Activated CD8-positive, alpha-beta T cell treated with anti-CD3 and anti-CD28 coated beads for 36 hours (primary cell): ENCODE measurements around the gene NAPB. TPM values are rescaled to one million over a fixed set of nuclear protein-coding genes. Genes with fewer than 3 reads are reported as not detected.

Source experiments
- ATAC-seq: fragments of 200-7000 bp; cut with Tn5 transposase; one replicate; pipeline ENCODE4 v1.10.0; 2021; ENCODE audit warnings: mild to moderate bottlenecking, moderate library complexity
- CTCF ChIA-PET: fragments of 350-600 bp; sonication (Branson Sonifier 250); formaldehyde crosslinking; loops from one replicate; lab custom pipeline; 2021; ENCODE audit warnings: antibody characterized with exemption; lab: Charles Lee
- POLR2A ChIA-PET: fragments of 350-600 bp; sonication (Branson Sonifier 250); formaldehyde crosslinking; loops from one replicate; lab custom pipeline; 2021; ENCODE audit warnings: antibody characterized with exemption; lab: Charles Lee
- DNase-seq: peaks from one replicate; pipeline ENCODE4 v3.0.0-alpha.2; 2020
- H3K27ac Mint-ChIP-seq: one replicate; pipeline ENCODE4 v1.8.0; 2021; ENCODE audit warnings: mild to moderate bottlenecking, mixed read lengths
- H3K27me3 Mint-ChIP-seq: one replicate; pipeline ENCODE4 v1.8.0; 2021; ENCODE audit warnings: mixed read lengths
- H3K36me3 Mint-ChIP-seq: one replicate; pipeline ENCODE4 v1.8.0; 2021; ENCODE audit warnings: low read depth, mixed read lengths
- H3K4me1 Mint-ChIP-seq: one replicate; pipeline ENCODE4 v1.8.0; 2021; ENCODE audit warnings: low read depth, mixed read lengths
- H3K4me3 Mint-ChIP-seq: one replicate; pipeline ENCODE4 v1.8.0; 2021; ENCODE audit warnings: mild to moderate bottlenecking, moderate library complexity, mixed read lengths
- H3K9me3 Mint-ChIP-seq: one replicate; pipeline ENCODE4 v1.8.0; 2021; ENCODE audit warnings: mixed read lengths
- intact Hi-C: fragments of 100-400 bp; cut with micrococcal nuclease; formaldehyde crosslinking; loops from one replicate; pipeline ENCODE4 v1.10.0; 2022
- total RNA-seq, 2 experiments: library from RNA; stranded (reverse); gene quantifications; one replicate each; pipeline ENCODE4 v1.2.3, GENCODE V29; 2021
- TF ChIP-seq, protein P1 (sequence below): fragments of 200-600 bp; IDR thresholded peaks from one replicate; pipeline ENCODE4 v1.8.0; 2022; ENCODE audit warnings: antibody characterized with exemption, mild to moderate bottlenecking

NAPB gene
- total RNA-seq, 2 experiments from 2014 or later: 14.3 to 16.8 TPM

DNA sequence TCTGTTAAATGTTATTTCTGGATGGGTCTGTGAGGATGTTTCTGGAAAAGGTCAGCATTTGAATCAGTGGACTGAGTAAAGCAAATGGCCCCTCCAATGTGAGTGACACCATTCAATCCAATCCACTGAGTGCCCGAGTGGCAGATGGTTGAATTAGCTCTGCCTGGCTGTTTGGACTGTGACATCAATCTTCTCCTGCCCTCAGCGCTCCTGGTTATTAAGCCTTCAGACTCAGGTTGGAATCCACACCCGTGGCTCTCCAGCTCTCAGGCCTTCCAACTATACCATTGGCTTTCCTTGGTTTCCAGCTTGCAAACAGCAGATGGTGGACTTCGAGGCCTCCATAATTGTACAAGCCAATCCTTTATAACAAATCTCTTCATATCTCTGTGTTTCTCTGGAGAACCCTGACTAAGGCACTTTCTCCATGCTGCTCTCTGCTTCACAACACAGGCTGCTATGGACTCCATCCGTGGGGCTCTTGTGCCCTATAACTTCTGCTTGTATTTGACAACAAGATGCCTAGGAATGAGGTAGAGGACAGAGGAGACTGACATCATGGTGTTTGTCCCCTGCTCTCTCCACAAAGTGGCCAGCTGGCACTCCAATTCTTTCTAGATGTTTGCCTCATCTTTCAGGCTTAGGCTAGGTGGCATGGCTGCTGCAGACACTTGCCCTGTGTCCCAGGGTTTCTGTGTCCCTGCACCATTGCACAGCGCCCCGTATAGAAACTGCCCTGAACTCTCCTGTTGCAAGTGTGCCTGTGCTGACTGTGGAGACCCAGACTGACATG is 13.4 kb upstream of the NAPB start:
- POLR2A ChIA-PET: no interaction called here
- intact Hi-C loops: no loop called here
- H3K27ac Mint-ChIP-seq: no peak overlapping the region
- no peaks in the 10 kb centered on the region for H3K27me3 Mint-ChIP-seq
- H3K36me3 Mint-ChIP-seq: no peaks in the 10 kb centered on the region
- H3K4me3 Mint-ChIP-seq: no peak overlapping the region
- no peaks in the 10 kb centered on the region for H3K4me1 Mint-ChIP-seq
- DNase-seq (no peak), ATAC-seq (no peak)
- H3K9me3 Mint-ChIP-seq: no peaks in the 10 kb centered on the region
- TF ChIP-seq, protein P1, sequence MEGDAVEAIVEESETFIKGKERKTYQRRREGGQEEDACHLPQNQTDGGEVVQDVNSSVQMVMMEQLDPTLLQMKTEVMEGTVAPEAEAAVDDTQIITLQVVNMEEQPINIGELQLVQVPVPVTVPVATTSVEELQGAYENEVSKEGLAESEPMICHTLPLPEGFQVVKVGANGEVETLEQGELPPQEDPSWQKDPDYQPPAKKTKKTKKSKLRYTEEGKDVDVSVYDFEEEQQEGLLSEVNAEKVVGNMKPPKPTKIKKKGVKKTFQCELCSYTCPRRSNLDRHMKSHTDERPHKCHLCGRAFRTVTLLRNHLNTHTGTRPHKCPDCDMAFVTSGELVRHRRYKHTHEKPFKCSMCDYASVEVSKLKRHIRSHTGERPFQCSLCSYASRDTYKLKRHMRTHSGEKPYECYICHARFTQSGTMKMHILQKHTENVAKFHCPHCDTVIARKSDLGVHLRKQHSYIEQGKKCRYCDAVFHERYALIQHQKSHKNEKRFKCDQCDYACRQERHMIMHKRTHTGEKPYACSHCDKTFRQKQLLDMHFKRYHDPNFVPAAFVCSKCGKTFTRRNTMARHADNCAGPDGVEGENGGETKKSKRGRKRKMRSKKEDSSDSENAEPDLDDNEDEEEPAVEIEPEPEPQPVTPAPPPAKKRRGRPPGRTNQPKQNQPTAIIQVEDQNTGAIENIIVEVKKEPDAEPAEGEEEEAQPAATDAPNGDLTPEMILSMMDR: no peak
- CTCF ChIA-PET: interaction anchor here (0.6 to 2.0 kb wide), 4 partner anchors 7 to 172 kb away, joined by 3 to 12 read pairs (median 7); no protein-coding TSS in a partner anchor

DNA sequence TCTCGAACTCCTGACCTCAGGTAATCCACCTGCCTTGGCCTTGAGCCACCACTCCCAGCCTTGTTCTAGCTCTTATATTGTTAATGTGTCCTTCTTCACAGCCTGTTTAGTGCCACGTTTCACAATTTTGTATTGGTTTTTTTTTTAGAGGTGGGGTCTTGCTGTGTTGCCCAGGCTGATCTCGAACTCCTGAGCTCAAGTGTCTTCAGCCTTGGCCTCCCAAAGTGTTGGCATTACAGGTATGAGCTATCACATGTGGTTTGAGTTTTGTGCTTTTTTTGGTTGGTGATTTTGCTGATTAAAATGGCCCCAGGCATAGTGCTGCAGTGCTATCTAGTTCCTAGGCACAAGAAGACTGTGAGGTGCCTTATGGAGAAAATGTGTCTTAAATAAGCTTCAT is 12.3 kb upstream of the NAPB start:
- no peak overlapping the region for H3K27ac Mint-ChIP-seq
- CTCF ChIA-PET: interaction anchor here (1.5 to 2.0 kb wide), 3 partner anchors 8 to 173 kb away, joined by 6 to 12 read pairs (median 8); no protein-coding TSS in a partner anchor
- no peaks in the 10 kb centered on the region for H3K4me1 Mint-ChIP-seq
- intact Hi-C loops: no loop called here
- no peak for ATAC-seq
- POLR2A ChIA-PET: no interaction called here
- no peak for DNase-seq
- TF ChIP-seq, protein P1: no peak
- no peaks in the 10 kb centered on the region for H3K27me3 Mint-ChIP-seq
- no peak overlapping the region for H3K4me3 Mint-ChIP-seq
- no peaks in the 10 kb centered on the region for H3K9me3 Mint-ChIP-seq
- no peaks in the 10 kb centered on the region for H3K36me3 Mint-ChIP-seq

DNA sequence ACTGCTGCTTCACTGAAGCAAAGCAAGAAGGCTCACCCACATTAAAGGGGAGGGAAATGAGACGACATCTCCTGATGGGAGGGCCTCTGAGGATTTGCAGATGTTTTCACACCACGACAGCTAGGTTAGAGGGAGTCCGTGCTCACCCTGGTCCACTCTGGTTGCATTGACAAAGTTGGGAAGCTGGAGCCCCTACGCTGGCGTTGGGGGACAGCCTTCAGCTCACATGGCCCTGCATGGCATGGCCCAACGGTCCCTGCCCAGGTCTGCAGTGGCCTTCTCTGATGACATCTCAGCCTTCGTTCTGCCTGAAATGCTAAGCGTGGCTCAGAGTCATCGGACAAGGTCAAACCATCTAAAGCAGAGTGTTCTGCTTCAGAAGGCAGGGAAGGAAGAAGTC is 3.8 kb upstream of the NAPB start:
- H3K27ac Mint-ChIP-seq: no peak overlapping the region
- ATAC-seq (no peak), DNase-seq (no peak)
- H3K4me3 Mint-ChIP-seq: no peak overlapping the region
- intact Hi-C loops: no loop called here
- no peaks in the 10 kb centered on the region for H3K9me3 Mint-ChIP-seq
- ChIA-PET CTCF (interaction anchor here (1.7 kb wide), 1 partner anchor 9 kb away, joined by 6 read pairs; no protein-coding TSS in a partner anchor), POLR2A (no interaction called here)
- H3K36me3 Mint-ChIP-seq: no peaks in the 10 kb centered on the region
- H3K4me1 Mint-ChIP-seq: peaks cover 30% of the 10 kb centered on the region
- no peaks in the 10 kb centered on the region for H3K27me3 Mint-ChIP-seq
- TF ChIP-seq, protein P1: no peak

DNA sequence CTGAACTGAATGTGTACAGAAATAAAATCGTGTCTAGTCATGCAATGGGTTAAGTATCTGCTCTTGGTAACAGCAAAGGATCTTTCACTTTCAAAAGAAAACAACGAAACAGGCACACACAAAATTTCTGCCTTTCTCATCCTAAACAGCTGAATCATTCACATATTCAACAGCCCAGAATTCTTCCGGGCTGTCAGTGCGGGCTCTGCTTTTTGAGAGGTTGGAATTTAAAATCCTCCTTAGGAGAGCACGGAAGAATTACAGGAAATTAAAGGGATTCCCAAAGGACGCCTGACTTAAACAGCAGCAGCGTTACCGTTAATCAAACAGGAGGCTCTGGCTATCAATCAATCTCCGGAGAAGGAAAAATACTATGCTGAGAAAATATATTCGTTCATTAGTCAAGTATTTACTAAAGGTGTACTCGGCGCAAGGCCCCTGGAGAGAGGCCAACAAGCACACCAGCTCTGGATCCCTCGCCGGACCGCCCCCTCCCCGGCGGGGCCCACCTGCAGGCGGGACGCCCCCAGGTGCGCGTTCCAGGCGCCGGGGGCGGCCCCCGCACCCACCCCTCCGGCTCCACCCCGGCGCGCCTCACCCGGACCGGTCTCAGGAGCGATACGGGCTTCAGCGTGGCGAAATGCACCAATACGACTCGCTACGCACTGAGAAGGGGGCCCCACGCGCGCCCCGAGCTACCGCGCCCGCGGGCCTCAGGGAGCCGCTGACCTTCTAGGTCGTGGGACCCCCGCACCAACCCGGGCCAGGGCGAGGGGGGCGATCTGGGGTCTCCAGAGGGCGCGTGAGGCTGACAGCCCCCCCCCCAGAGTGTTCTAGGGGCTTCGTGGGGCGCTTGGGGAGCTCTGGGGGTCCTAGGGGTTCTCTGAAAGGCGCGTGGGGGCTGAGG is 1.0 kb downstream of the NAPB start:
- DNase-seq (peak; percentile 69), ATAC-seq (peak; percentile 31)
- Mint-ChIP-seq H3K36me3 (peaks cover 10% of the 10 kb centered on the region), H3K4me1 (peaks cover 67% of the 10 kb centered on the region), H3K9me3 (no peaks in the 10 kb centered on the region), H3K4me3 (peak overlapping the region; percentile 93), H3K27ac (peak overlapping the region; percentile 88), H3K27me3 (no peaks in the 10 kb centered on the region)
- intact Hi-C loops: loop anchor here (5.0 kb wide), 1 partner anchor 58 kb away; the partner anchor contains the start of gene GZF1
- POLR2A ChIA-PET: interaction anchor here (0.6 to 2.4 kb wide), 10 partner anchors 9 to 70 kb away, joined by 3 to 17 read pairs (median 4); partner anchors contain the start of gene NXT1
- CTCF ChIA-PET: interaction anchor here (0.7 to 6.1 kb wide), 6 partner anchors 11 to 186 kb away, joined by 3 to 41 read pairs (median 4); partner anchors contain the start of genes GZF1 and NXT1
- TF ChIP-seq, protein P1: no peak
